Hepatocyte (in vitro differentiated cells): ENCODE measurements around the gene GALNT18.

ENCODE experiments used
- EZH2 ChIP-seq: fragments of 200-600 bp; sonication (generic); IDR thresholded peaks from 2 replicates; pipeline ENCODE4 v1.6.1; 2016; ENCODE audit warnings: antibody characterized with exemption, mild to moderate bottlenecking, borderline replicate concordance
- TF ChIP-seq, protein P1 (sequence below): fragments of 200-600 bp; sonication (generic); IDR thresholded peaks from 2 replicates; pipeline ENCODE4 v1.5.1; 2016; ENCODE audit warnings: antibody characterized with exemption, mild to moderate bottlenecking; ENCODE audit not compliant: poor library complexity

DNA sequence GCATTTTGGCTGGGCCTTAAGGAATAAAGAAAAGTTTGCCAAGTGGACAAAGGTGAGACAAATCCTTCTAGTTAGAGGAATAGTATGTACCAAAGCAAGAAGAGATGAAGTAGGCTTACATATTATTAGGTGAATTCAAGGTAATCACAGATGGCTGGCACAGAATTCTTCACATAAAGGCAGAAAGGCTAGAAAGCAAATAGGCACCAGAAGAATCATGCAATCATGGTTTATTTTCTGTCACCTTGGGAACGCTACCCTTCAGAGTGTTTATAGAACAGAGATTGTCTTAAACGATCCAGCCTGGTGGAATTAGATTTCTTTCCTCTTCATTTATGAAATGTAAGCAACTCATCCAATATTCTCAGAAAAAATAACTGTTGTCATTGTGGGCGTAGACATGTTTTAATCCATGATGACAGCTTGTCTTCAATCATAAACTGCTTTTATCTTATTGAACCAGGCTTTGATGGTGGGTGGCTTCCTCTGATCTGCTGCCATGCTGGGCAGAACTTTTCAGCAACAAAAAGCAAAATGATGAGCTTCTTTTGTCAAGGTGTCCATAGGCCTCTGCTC, 219.8 kb downstream of the GALNT18 start:
- TF ChIP-seq, protein P1, sequence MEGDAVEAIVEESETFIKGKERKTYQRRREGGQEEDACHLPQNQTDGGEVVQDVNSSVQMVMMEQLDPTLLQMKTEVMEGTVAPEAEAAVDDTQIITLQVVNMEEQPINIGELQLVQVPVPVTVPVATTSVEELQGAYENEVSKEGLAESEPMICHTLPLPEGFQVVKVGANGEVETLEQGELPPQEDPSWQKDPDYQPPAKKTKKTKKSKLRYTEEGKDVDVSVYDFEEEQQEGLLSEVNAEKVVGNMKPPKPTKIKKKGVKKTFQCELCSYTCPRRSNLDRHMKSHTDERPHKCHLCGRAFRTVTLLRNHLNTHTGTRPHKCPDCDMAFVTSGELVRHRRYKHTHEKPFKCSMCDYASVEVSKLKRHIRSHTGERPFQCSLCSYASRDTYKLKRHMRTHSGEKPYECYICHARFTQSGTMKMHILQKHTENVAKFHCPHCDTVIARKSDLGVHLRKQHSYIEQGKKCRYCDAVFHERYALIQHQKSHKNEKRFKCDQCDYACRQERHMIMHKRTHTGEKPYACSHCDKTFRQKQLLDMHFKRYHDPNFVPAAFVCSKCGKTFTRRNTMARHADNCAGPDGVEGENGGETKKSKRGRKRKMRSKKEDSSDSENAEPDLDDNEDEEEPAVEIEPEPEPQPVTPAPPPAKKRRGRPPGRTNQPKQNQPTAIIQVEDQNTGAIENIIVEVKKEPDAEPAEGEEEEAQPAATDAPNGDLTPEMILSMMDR = no peak
- TF ChIP-seq EZH2 = no peak
